Measurements from ENCODE around the gene ATP1B3.
"Not testable (repeated sequence)": the region's sequence is repeated elsewhere in the genome, so short reads cannot be mapped to it uniquely, and the experiment has no call there.

Gene ATP1B3

GRCh38 chr3:141909408-141909807 lies 33.0 kb downstream of the ATP1B3 start:
- no peak for DNase-seq

- DNase-seq: not testable (repeated sequence)
These were observed 33.5 kb downstream of the ATP1B3 start for GRCh38 chr3:141909986-141910385.

- DNase-seq: peak; percentile 64
These were observed 36.8 kb downstream of the ATP1B3 start for GRCh38 chr3:141913150-141913811.

- DNase-seq: no peak
These were observed 37.9 kb downstream of the ATP1B3 start for GRCh38 chr3:141914311-141914710.

GRCh38 chr3:141915016-141915415 lies 38.6 kb downstream of the ATP1B3 start:
- DNase-seq: no peak

- DNase-seq: no peak
These were observed 39.3 kb downstream of the ATP1B3 start for GRCh38 chr3:141915766-141916165.

GRCh38 chr3:141920701-141921100 lies 44.3 kb downstream of the ATP1B3 start:
- DNase-seq: peak; percentile 44

GRCh38 chr3:141921316-141921715 lies 44.9 kb downstream of the ATP1B3 start:
- no peak for DNase-seq

- not testable (repeated sequence) for DNase-seq
These were observed 49.2 kb downstream of the ATP1B3 start for GRCh38 chr3:141925677-141926076.

GRCh38 chr3:141926929-141927328 lies 50.5 kb downstream of the ATP1B3 start:
- no peak for DNase-seq

- no peak for DNase-seq
These were observed 52.3 kb downstream of the ATP1B3 start for GRCh38 chr3:141928631-141929270.

- DNase-seq: no peak
These were observed 53.0 kb downstream of the ATP1B3 start for GRCh38 chr3:141929341-141929995.

- no peak for DNase-seq
These were observed 54.4 kb downstream of the ATP1B3 start for GRCh38 chr3:141930801-141931200.

- DNase-seq: no peak
These were observed 57.2 kb downstream of the ATP1B3 start for GRCh38 chr3:141933421-141934300.

- DNase-seq: no peak
These were observed 57.9 kb downstream of the ATP1B3 start for GRCh38 chr3:141934354-141934753.

- DNase-seq: no peak
These were observed 61.6 kb downstream of the ATP1B3 start for GRCh38 chr3:141938011-141938500.

GRCh38 chr3:141939759-141940158 lies 63.3 kb downstream of the ATP1B3 start:
- DNase-seq: no peak

GRCh38 chr3:141940194-141940776 lies 63.8 kb downstream of the ATP1B3 start:
- DNase-seq: peak; percentile 54

GRCh38 chr3:141941093-141941492 lies 64.7 kb downstream of the ATP1B3 start:
- DNase-seq: no peak

- no peak for DNase-seq
These were observed 65.6 kb downstream of the ATP1B3 start for GRCh38 chr3:141942006-141942405.

- DNase-seq: no peak
These were observed 69.5 kb downstream of the ATP1B3 start for GRCh38 chr3:141945726-141946485.

GRCh38 chr3:141949399-141949798 lies 73.0 kb downstream of the ATP1B3 start:
- no peak for DNase-seq

Measured in eye (tissue), 1 donor.